PC-3 (cell line): ENCODE measurements around the gene ASXL1.

ENCODE experiments used
- CTCF ChIP-seq: fragments of 300-600 bp; sonication (generic); conservative IDR thresholded peaks from 2 replicates; pipeline ENCODE4 v1.5.1; 2017; ENCODE audit warnings: antibody characterized with exemption, low read depth, mild to moderate bottlenecking, low read length
- EZH2 ChIP-seq: fragments of 300-600 bp; sonication (generic); IDR thresholded peaks from one replicate; pipeline ENCODE4 v1.6.1; 2017; ENCODE audit warnings: antibody characterized with exemption, mild to moderate bottlenecking, low read length; ENCODE audit not compliant: unreplicated experiment
- EZH2phosphoT487 ChIP-seq: fragments of 300-600 bp; sonication (generic); IDR thresholded peaks from 2 replicates; pipeline ENCODE4 v1.6.1; 2018; ENCODE audit warnings: mild to moderate bottlenecking, antibody characterized with exemption, low read length, borderline replicate concordance

DNA sequence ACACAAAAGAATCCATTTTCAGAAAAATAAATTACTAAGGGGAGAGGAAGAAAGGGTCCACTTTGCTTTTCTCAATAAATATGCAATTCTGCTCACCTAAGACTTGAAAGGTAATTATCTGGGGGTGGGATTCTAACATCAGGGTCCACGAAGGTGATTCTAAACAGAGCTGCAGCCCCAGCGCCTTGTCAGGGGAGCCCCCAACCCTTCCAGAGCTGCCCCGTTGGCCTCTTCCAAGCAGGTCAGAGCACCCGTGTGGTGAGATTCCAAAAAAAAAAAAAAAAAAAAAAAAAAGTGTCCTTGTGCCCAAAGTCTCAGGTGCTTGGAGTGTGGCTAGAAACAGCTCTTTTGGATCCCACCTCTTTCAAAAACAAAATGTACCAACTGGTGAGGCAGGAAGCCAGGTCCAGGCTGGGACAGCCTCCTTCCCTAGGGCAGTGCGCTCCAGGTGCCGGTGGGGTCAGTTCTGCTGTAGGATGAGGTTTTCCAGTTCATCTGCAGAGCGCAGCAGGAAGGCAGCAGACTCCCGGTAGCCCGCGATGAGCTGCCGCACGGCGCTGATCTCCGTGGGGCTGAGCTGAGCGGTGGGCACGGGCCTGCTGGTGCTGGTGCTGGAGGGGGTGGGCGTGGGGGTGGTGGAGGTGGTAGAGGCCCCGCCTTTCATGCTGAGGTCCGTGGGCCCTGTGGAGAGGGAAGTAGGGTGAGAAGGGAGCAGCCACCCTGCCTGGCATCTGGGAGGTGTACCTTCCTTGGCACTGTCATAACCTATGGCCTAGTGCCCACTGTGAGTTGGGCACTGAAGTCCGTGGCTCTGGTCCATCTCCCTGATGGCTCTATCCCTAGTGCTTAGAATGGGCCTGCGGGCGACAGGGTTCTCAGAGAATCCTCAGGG, 89.3 kb downstream of the ASXL1 start:
- TF ChIP-seq EZH2phosphoT487 (no peak), CTCF (no peak), EZH2 (no peak)
